GM23248 (cell line): ENCODE data around the gene RASA2.

Experiments used
- EZH2 ChIP-seq: fragments of 200-600 bp; sonication (generic); IDR thresholded peaks from 2 replicates; pipeline ENCODE4 v1.6.1; 2018; ENCODE audit warnings: antibody characterized with exemption, mild to moderate bottlenecking; ENCODE audit not compliant: insufficient read depth, poor library complexity, severe bottlenecking
- EZH2phosphoT487 ChIP-seq: fragments of 200-600 bp; sonication (generic); IDR thresholded peaks from 2 replicates; pipeline ENCODE4 v1.6.1; 2018; ENCODE audit warnings: antibody characterized with exemption, moderate library complexity, mild to moderate bottlenecking, low read depth; ENCODE audit not compliant: insufficient read depth

DNA sequence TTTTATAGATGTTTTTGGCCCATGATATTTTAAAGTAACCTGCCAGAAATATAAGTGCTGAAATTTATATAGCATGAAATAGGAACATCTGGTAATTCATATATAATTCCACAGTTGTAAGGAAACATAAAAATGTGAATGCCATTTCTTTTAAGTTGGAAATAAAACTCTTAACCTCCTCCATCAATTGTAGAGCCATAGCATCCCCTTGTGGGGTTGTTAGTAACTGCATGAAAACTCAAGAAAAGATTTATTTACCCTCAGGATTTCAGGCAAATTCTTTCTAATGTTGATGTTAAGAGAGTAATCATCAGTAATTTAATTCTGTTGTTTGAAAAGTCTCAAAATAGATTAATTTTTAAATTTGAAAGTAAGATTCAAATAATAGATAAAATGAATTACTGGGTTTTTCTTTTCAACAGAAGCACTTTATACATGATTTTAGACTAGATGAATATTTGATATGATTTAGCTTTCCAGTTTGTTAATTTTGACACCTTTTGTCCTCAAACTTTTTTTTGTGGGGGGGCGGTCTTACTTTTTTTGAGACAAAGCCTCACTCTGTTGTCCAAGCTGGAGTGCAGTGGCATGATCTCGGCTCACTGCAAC lies 74.7 kb downstream of the RASA2 start:
- TF ChIP-seq EZH2phosphoT487 (no peak), EZH2 (no peak)
